ENCODE measurements around the gene IFI44.
A peak's percentile ranks its signal among the peaks of the same experiment; 100 is the strongest.

IFI44 gene

DNA sequence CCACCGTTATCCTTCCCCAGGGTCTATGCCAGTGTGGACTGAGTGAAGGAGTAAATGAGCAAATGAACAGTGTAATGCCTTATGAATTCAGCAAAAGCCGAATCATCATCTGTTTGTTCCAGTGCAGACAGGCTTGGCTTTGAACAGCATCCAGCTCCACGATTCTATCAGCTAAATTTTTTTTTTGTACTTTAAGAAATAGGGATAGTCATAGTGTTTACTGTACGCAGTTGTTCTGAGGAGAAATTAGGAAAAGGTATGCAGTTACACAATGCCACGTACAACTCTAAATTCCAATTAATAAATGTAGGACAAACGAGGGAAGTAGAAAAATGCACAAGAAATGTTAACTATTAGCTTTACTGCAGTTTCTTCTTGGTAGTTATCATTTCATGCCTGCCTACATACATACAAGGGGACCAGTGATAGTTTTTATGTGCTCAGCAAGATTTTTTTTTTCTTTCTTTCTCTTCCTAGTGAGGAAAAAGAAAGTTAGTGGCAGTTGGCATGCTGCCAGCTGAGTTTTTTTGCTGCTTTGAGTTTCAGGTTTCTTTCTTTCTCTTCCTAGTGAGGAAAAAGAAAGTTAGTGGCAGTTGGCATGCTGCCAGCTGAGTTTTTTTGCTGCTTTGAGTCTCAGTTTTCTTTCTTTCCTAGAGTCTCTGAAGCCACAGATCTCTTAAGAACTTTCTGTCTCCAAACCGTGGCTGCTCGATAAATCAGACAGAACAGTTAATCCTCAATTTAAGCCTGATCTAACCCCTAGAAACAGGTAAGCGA is 29.6 kb upstream of the IFI44 start, which contains the start of gene IFI44L:
Gene IFI44L, plus strand, starts transcription at position 646 of the 777 bp plus-strand sequence. CDS start 7,468 bp downstream, outside the sequence.
- H3K27ac ChIP-seq (ENCODE audit: poor library complexity, severe bottlenecking): peak within 1 kb of the TSS; percentile 82
- ATAC-seq (ENCODE audit: low read depth) (peak; percentile 81), DNase-seq (ENCODE audit: low spot score) (no peak)
- H3K9me3 ChIP-seq (ENCODE audit: severe bottlenecking): no peaks in the 10 kb centered on the region
- peak within 1 kb of the TSS; percentile 23 for H3K4me3 ChIP-seq (ENCODE audit: severe bottlenecking)
- no peaks in the 10 kb centered on the region for H3K27me3 ChIP-seq (ENCODE audit: insufficient read depth, poor library complexity, severe bottlenecking)
- no peaks in the 10 kb centered on the region for H3K36me3 ChIP-seq (ENCODE audit: low read depth)
- H3K4me1 ChIP-seq (ENCODE audit: insufficient read depth, poor library complexity, severe bottlenecking): peaks cover 26% of the 10 kb centered on the region
- no peak for TF ChIP-seq CTCF (IDR thresholded peaks at IDR 0.05; ENCODE audit: poor library complexity, severe bottlenecking)

DNA sequence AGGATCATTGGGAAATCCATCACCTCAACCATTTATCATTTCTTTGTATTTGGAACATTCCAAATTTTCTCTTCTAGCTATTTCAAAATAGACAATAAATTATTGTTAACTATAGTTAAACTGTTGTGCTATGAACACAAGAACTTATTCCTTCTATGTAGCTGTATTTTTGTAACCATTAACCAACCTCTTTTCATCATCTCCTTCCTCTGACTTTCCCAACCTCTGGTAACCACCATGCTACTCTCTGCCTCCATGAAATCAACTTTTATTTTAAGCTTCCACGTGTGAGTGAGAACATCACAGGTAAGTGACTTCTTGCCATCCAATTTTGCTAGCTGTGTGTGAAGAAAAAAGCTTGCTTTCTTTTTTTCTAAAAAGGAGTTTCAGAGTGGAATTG is 29.0 kb upstream of the IFI44 start:
- Histone ChIP-seq H3K4me1 (ENCODE audit: insufficient read depth, poor library complexity, severe bottlenecking) (peaks cover 26% of the 10 kb centered on the region), H3K4me3 (ENCODE audit: severe bottlenecking) (peak overlapping the region; percentile 23), H3K36me3 (ENCODE audit: low read depth) (no peaks in the 10 kb centered on the region), H3K9me3 (ENCODE audit: severe bottlenecking) (no peaks in the 10 kb centered on the region), H3K27ac (ENCODE audit: poor library complexity, severe bottlenecking) (peak overlapping the region; percentile 82), H3K27me3 (ENCODE audit: insufficient read depth, poor library complexity, severe bottlenecking) (no peaks in the 10 kb centered on the region)
- DNase-seq (ENCODE audit: low spot score) (no peak), ATAC-seq (ENCODE audit: low read depth) (peak; percentile 18; the same call in 1 of the 3 replicates)
- no peak for TF ChIP-seq CTCF (IDR thresholded peaks at IDR 0.05; ENCODE audit: poor library complexity, severe bottlenecking)

DNA sequence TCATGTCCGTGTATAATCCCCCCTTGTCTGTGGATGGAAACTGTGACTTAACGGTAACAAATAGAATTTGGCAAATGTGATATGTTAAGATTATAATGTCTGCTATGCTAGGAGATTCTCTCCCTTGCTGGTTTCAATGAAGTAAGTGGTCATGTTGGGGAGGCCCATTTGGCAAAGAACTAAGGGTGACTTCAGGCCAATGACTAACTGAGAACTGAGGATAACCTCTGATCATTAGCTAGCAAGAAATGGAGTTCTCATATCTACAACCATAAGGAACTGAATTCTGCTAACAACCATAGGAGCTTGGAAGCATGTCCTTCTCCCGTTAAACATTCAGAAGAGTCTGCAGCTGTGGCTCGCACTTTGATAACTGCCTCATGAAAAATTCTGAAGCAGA is 27.1 kb upstream of the IFI44 start:
- Histone ChIP-seq H3K4me1 (ENCODE audit: insufficient read depth, poor library complexity, severe bottlenecking) (peaks cover 32% of the 10 kb centered on the region), H3K36me3 (ENCODE audit: low read depth) (no peaks in the 10 kb centered on the region), H3K27ac (ENCODE audit: poor library complexity, severe bottlenecking) (no peak overlapping the region), H3K4me3 (ENCODE audit: severe bottlenecking) (no peak overlapping the region), H3K9me3 (ENCODE audit: severe bottlenecking) (no peaks in the 10 kb centered on the region), H3K27me3 (ENCODE audit: insufficient read depth, poor library complexity, severe bottlenecking) (no peaks in the 10 kb centered on the region)
- DNase-seq (ENCODE audit: low spot score) (no peak), ATAC-seq (ENCODE audit: low read depth) (no peak)
- TF ChIP-seq CTCF (IDR thresholded peaks at IDR 0.05; ENCODE audit: poor library complexity, severe bottlenecking): no peak

DNA sequence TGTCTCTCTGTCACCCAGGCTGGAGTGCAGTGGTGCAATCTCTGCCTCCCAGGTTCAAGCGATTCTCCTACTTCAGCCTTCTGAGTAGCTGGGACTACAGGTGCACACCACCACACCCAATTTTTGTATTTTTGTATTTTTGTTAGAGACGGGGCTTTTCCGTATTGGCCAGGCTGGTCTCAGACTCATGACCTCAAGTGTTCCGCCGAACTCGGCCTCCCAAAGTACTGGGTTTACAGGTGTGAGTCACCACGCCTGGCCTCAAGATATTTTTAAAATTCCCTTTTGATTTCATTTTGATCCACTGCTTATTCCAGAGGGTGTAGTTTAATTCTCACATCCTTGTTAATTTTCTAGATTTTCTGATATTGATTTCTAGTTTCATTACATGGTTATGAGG is 25.6 kb upstream of the IFI44 start:
- no peak overlapping the region for H3K4me3 ChIP-seq (ENCODE audit: severe bottlenecking)
- no peak for DNase-seq (ENCODE audit: low spot score)
- no peak for ATAC-seq (ENCODE audit: low read depth)
- no peak overlapping the region for H3K27ac ChIP-seq (ENCODE audit: poor library complexity, severe bottlenecking)
- H3K4me1 ChIP-seq (ENCODE audit: insufficient read depth, poor library complexity, severe bottlenecking): peaks cover 33% of the 10 kb centered on the region
- TF ChIP-seq CTCF (IDR thresholded peaks at IDR 0.05; ENCODE audit: poor library complexity, severe bottlenecking): no peak
- H3K27me3 ChIP-seq (ENCODE audit: insufficient read depth, poor library complexity, severe bottlenecking): no peaks in the 10 kb centered on the region
- H3K36me3 ChIP-seq (ENCODE audit: low read depth): no peaks in the 10 kb centered on the region
- no peaks in the 10 kb centered on the region for H3K9me3 ChIP-seq (ENCODE audit: severe bottlenecking)

DNA sequence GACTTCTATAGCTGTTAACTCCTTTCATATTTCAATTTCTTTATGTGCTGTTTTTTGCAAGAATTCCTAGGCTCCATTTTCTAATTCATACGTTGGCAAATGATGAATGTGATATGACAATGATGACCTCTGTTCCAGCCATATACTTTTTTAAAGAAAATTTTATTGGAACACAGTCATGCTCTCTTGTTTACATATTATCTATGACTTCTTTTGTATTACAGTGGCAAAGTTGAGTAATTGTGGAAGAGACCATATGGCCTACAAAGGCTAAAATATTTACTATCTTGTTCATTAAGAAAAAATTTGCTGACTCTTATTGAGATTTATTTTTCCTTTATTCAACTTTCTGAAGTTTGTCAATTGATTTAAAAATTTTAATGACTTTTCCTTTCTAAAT is 22.3 kb upstream of the IFI44 start:
- Histone ChIP-seq H3K9me3 (ENCODE audit: severe bottlenecking) (no peaks in the 10 kb centered on the region), H3K36me3 (ENCODE audit: low read depth) (no peaks in the 10 kb centered on the region), H3K27ac (ENCODE audit: poor library complexity, severe bottlenecking) (peak overlapping the region; percentile 33), H3K27me3 (ENCODE audit: insufficient read depth, poor library complexity, severe bottlenecking) (no peaks in the 10 kb centered on the region), H3K4me1 (ENCODE audit: insufficient read depth, poor library complexity, severe bottlenecking) (peaks cover 9% of the 10 kb centered on the region), H3K4me3 (ENCODE audit: severe bottlenecking) (no peak overlapping the region)
- peak; percentile 73 for ATAC-seq (ENCODE audit: low read depth)
- DNase-seq (ENCODE audit: low spot score): no peak
- TF ChIP-seq CTCF (IDR thresholded peaks at IDR 0.05; ENCODE audit: poor library complexity, severe bottlenecking): no peak
